ENCODE measurements around the gene LUZP2.

Gene LUZP2

GRCh38 chr11:24664399-24664798 is 167.5 kb downstream of the LUZP2 start:
- Histone ChIP-seq H3K27me3 (replicated peaks; ENCODE audit: insufficient read depth, low read length) (no peaks in the 10 kb centered on the region), H3K79me2 (ENCODE audit: low read length) (no peaks in the 10 kb centered on the region), H3K27ac (ENCODE audit: low read length) (no peak overlapping the region), H3K36me3 (replicated peaks; ENCODE audit: insufficient read depth, low read length) (no peaks in the 10 kb centered on the region), H2AFZ (ENCODE audit: low read length) (no peak overlapping the region), H3K9me3 (replicated peaks; ENCODE audit: insufficient read depth, low read length) (no peaks in the 10 kb centered on the region), H3K4me1 (ENCODE audit: low read length) (peaks cover 13% of the 10 kb centered on the region; the same call in 1 of the 2 replicates), H3K9ac (ENCODE audit: low read length) (no peak overlapping the region), H3K4me2 (ENCODE audit: low read depth, low read length) (no peak overlapping the region), H4K20me1 (ENCODE audit: insufficient read depth, low read length) (no peaks in the 10 kb centered on the region), H3K4me3 (ENCODE audit: low read length) (no peak overlapping the region), H3F3A (ENCODE audit: insufficient read depth, low read length) (no peaks in the 10 kb centered on the region), H3K9me2 (replicated peaks; ENCODE audit: insufficient read depth, low read length) (no peaks in the 10 kb centered on the region)
- DNase-seq: no peak
- TF ChIP-seq, protein P1, sequence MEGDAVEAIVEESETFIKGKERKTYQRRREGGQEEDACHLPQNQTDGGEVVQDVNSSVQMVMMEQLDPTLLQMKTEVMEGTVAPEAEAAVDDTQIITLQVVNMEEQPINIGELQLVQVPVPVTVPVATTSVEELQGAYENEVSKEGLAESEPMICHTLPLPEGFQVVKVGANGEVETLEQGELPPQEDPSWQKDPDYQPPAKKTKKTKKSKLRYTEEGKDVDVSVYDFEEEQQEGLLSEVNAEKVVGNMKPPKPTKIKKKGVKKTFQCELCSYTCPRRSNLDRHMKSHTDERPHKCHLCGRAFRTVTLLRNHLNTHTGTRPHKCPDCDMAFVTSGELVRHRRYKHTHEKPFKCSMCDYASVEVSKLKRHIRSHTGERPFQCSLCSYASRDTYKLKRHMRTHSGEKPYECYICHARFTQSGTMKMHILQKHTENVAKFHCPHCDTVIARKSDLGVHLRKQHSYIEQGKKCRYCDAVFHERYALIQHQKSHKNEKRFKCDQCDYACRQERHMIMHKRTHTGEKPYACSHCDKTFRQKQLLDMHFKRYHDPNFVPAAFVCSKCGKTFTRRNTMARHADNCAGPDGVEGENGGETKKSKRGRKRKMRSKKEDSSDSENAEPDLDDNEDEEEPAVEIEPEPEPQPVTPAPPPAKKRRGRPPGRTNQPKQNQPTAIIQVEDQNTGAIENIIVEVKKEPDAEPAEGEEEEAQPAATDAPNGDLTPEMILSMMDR (IDR thresholded peaks at IDR 0.05; ENCODE audit: low read length): no peak
- TF ChIP-seq EZH2phosphoT487 (IDR thresholded peaks at IDR 0.05; ENCODE audit: low read length): no peak
- no peak for TF ChIP-seq EZH2 (optimal IDR thresholded peaks at IDR 0.05; ENCODE audit: low read depth, low read length)

DNA sequence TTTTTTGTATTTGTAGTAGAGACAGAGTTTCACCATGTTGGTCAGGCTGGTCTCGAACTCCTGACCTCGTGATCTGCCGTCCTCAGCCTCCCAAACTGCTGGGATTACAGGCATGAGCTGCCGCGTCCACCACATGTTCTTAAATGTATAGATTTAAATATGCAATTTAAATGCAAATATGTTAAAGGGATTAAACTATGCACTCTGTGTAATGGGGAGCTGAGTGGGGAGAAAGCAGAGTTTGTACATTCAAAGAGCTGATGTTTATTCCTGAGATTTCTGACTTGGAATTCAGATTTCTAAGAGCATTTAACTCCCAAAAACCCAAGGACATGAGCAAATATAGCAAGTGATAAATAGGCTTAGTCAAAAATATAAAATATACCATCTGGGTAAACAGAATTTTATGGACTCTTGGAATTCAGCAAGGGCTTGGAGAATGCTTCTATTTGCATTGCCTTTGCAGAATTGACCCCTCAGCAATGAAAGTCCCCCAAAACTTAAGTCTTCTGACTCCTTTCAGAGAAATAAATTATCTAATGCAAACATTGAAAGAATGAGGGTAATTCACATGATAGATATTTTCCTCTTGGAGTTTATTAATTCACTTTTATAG is 170.6 kb downstream of the LUZP2 start:
- Histone ChIP-seq H3K9me3 (replicated peaks; ENCODE audit: insufficient read depth, low read length) (no peaks in the 10 kb centered on the region), H3K27ac (ENCODE audit: low read length) (no peak overlapping the region), H3K9ac (ENCODE audit: low read length) (no peak overlapping the region), H3K27me3 (replicated peaks; ENCODE audit: insufficient read depth, low read length) (no peaks in the 10 kb centered on the region), H3K79me2 (ENCODE audit: low read length) (no peaks in the 10 kb centered on the region), H3F3A (ENCODE audit: insufficient read depth, low read length) (no peaks in the 10 kb centered on the region), H3K9me2 (replicated peaks; ENCODE audit: insufficient read depth, low read length) (no peaks in the 10 kb centered on the region), H3K4me1 (ENCODE audit: low read length) (peaks cover 12% of the 10 kb centered on the region; the same call in 1 of the 2 replicates), H3K4me2 (ENCODE audit: low read depth, low read length) (no peak overlapping the region), H3K4me3 (ENCODE audit: low read length) (no peak overlapping the region), H3K36me3 (replicated peaks; ENCODE audit: insufficient read depth, low read length) (no peaks in the 10 kb centered on the region), H2AFZ (ENCODE audit: low read length) (no peak overlapping the region), H4K20me1 (ENCODE audit: insufficient read depth, low read length) (no peaks in the 10 kb centered on the region)
- DNase-seq: no peak
- TF ChIP-seq, protein P1 (IDR thresholded peaks at IDR 0.05; ENCODE audit: low read length): no peak
- TF ChIP-seq EZH2phosphoT487 (IDR thresholded peaks at IDR 0.05; ENCODE audit: low read length) (no peak), EZH2 (optimal IDR thresholded peaks at IDR 0.05; ENCODE audit: low read depth, low read length) (no peak)

- Histone ChIP-seq H3K4me1 (ENCODE audit: low read length) (no peaks in the 10 kb centered on the region), H3F3A (ENCODE audit: insufficient read depth, low read length) (no peaks in the 10 kb centered on the region), H3K36me3 (replicated peaks; ENCODE audit: insufficient read depth, low read length) (no peaks in the 10 kb centered on the region), H3K4me3 (ENCODE audit: low read length) (no peak overlapping the region), H3K27ac (ENCODE audit: low read length) (no peak overlapping the region), H4K20me1 (ENCODE audit: insufficient read depth, low read length) (no peaks in the 10 kb centered on the region), H3K79me2 (ENCODE audit: low read length) (no peaks in the 10 kb centered on the region), H3K9me3 (replicated peaks; ENCODE audit: insufficient read depth, low read length) (no peaks in the 10 kb centered on the region), H3K4me2 (ENCODE audit: low read depth, low read length) (no peak overlapping the region), H3K9me2 (replicated peaks; ENCODE audit: insufficient read depth, low read length) (no peaks in the 10 kb centered on the region), H3K9ac (ENCODE audit: low read length) (no peak overlapping the region), H2AFZ (ENCODE audit: low read length) (no peak overlapping the region), H3K27me3 (replicated peaks; ENCODE audit: insufficient read depth, low read length) (no peaks in the 10 kb centered on the region)
- no peak for DNase-seq
- TF ChIP-seq, protein P1 (IDR thresholded peaks at IDR 0.05; ENCODE audit: low read length): no peak
- no peak for TF ChIP-seq EZH2 (optimal IDR thresholded peaks at IDR 0.05; ENCODE audit: low read depth, low read length)
- TF ChIP-seq EZH2phosphoT487 (IDR thresholded peaks at IDR 0.05; ENCODE audit: low read length): no peak
These were observed 182.0 kb downstream of the LUZP2 start for GRCh38 chr11:24678703-24679348.
